LoVo (cell line): ENCODE measurements around the gene EEFSEC.

ENCODE experiments used
- DNase-seq: peaks from one replicate; pipeline ENCODE4 v3.0.0-alpha.2; 2016; ENCODE audit warnings: low spot score

The EEFSEC gene

GRCh38 chr3:128427872-128428822 lies 274.9 kb downstream of the EEFSEC start:
- DNase-seq = no peak

DNA sequence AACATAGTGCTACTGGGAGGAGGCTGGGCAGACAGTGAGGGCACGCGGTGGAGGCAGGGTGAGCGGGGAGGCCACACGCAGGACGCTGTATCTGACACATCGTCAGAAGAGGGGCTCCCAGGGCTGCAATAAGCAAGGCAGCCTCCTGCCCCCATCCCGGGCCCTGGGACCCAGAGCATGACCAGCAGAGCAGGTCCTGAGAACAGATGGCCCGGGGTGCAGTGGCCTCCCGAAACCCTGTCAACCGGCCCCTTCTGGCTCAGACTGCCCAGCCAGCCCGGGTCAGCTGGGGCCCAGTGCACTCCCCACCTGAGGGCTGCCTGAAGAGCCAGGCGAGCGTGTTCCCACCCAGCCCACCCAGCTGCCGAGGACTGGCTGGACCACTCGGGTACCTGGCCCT lies 276.0 kb downstream of the EEFSEC start:
- no peak for DNase-seq

DNA sequence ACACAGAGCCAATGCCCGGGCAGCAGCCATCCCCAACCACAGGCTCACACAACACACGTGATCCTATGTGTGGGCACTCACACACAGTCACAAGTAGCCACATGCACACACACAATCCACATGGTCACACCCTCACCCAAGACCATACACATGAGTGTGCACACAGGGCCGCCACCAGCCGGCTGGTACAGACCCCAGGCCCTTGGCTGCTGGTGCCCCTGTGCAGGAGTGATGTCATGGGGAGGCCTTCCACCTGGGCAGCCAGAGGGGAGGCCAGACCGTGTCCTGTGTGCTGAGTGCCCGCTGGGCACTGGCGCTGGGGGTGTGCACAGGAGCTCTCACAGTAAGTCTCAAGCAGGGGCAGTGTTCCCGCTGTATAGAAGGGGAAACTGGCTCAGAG lies 276.5 kb downstream of the EEFSEC start:
- DNase-seq = no peak

- DNase-seq = no peak
These were observed 277.0 kb downstream of the EEFSEC start for GRCh38 chr3:128430301-128430700.

- DNase-seq = no peak
These were observed 277.4 kb downstream of the EEFSEC start for GRCh38 chr3:128430731-128431130.

- DNase-seq = no peak
These were observed 278.6 kb downstream of the EEFSEC start for GRCh38 chr3:128431803-128432300.

GRCh38 chr3:128432301-128432970 lies 279.2 kb downstream of the EEFSEC start:
- no peak for DNase-seq

- no peak for DNase-seq
These were observed 279.9 kb downstream of the EEFSEC start for GRCh38 chr3:128432971-128433836.

DNA sequence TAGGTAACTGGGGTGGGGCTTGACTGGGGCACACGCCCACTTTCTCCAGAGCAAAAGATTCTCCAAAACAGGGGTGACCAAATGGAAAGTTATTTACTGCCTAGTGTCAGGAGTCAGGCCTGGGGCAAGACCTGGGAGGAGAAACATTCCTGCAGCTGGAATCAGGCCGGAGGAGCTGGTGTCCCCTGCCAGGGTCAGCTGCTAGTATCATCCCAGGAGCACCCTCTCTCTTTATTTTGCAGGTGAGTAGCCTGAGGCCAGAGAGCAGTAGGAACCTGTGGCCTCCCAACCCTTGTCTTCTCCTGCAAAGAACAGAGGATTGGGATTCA lies 280.5 kb downstream of the EEFSEC start:
- DNase-seq = peak; percentile 20

- no peak for DNase-seq
These were observed 281.2 kb downstream of the EEFSEC start for GRCh38 chr3:128434524-128434923.

DNA sequence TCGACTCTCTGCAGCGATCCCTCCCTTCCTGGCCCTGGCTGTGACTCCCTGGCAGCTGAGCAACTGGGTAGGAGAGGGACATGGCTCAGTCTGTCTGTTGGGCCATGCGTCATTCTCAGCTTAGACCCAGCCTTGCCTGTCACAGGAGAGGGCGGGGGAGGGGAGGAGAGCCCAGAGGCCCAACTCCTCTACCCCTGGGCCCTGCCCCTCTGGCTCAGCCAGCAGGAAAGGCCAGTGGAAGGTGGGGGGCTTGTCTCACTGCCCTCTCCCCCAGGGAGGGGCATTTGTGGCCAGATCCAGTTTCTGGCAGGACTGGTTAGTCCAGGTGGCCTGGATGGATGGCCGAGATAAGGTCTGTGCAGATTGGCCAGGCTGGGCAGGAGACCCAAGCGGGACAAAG lies 281.8 kb downstream of the EEFSEC start:
- no peak for DNase-seq

DNA sequence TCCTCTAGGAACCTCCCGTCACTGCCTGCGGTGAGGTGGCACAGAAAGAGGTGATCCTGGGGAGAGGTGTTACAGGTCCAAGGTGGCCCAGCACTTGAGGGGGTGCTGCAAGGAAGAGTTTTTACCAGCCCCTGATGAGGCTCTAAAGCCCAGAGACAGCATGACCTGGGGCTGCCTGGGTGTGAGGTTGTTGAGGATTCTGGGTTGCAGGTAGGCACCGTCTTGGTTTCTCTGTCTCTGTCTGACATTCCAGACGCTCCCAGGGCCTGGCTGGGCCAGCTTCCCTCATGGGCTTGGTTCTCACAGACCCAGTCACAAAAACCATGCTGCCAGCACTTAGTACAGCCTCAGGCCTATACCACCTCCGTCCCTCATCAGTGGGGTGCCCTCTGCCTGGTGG lies 282.3 kb downstream of the EEFSEC start:
- DNase-seq = no peak

DNA sequence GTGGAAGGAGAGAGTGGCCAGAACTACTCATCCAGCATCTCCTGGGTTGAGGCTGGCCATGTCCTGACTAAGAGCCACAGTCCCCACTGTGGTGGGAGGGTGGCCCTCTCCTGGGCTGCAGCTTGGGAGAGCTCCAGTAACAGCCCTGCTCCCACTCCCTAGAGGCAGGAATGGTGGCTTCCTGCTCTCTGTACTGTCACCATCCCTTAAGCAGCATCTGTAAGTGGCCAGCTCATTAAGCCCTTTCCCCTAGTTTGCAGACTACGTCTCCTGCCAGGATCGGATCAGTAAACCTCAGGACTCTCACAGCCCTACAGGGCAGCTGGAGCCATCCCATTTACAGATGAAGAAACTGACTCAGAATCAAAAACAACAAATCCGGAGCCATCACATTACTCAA lies 282.9 kb downstream of the EEFSEC start:
- DNase-seq = no peak

DNA sequence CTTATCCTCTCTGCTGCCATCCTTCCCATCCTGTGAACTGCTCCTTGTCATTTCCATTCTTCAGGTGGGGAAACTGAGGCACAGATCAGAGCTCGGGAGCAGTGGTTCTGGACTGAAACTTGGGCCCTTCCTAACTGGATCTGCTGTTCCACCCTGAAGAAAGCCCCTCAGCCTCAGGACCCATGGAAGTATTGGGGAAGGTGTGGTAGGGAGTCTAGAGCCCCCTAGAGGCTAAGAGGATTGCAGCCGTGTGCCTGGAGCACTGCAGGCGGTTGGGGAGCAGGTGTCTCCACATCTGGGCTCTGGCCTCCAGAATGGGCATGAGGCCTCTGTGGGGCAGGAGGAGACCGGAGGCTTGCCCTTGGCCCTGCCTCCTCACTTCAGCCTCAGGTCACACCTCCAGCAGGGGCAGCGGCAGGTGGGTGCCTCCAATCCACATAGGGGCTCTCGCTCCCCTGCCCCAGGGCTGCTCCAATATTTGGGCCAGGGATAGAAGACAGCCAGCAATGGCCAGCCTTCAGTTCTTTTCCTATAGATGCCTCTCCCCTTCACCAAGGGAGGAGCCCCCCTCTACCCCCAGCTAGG lies 285.3 kb downstream of the EEFSEC start:
- no peak for DNase-seq

DNA sequence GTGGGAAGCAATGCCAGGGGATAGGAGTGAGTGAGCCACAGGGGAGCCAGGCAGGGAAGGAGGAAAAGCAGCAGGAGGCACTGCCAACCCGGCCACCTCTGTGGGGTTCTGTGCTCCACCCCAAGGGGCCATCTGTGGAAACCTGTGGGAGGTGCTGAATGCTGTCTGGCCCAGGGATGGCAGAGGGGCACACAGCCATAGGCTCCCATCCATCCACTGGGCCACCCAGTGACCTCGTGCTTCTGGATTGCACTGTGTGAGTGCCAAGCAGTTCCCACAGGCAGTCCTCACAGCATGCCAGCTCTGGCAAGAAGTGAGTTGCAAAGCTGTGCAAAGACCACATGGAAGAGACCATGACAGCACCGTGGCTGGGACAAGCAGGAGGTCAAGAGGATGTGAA lies 285.9 kb downstream of the EEFSEC start:
- no peak for DNase-seq

DNA sequence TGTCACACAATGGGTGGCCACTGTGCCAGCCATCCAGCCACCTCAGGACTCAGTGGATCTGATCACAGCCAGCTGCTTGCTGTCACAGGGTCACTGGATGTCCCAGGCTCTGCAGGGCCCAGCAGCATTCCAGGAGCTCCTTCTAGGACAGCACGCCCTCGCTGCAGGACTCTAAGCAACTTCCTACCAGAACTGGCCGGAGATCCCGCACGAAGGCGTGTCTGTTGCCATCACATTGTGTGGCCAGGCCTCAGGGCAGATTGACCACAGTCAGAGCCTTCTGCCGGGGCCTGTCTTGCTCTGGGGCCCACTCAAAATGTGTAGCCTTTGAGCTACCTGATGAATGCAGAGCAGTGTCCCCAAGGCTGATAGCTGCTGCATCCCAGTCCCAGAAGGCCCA lies 288.8 kb downstream of the EEFSEC start:
- DNase-seq = no peak

GRCh38 chr3:128442949-128443348 lies 289.7 kb downstream of the EEFSEC start:
- DNase-seq = no peak

- DNase-seq = no peak
These were observed 290.5 kb downstream of the EEFSEC start for GRCh38 chr3:128443771-128444170.

- DNase-seq = no peak
These were observed 292.1 kb downstream of the EEFSEC start for GRCh38 chr3:128445357-128445756.

GRCh38 chr3:128446821-128447220 lies 293.5 kb downstream of the EEFSEC start:
- no peak for DNase-seq

DNA sequence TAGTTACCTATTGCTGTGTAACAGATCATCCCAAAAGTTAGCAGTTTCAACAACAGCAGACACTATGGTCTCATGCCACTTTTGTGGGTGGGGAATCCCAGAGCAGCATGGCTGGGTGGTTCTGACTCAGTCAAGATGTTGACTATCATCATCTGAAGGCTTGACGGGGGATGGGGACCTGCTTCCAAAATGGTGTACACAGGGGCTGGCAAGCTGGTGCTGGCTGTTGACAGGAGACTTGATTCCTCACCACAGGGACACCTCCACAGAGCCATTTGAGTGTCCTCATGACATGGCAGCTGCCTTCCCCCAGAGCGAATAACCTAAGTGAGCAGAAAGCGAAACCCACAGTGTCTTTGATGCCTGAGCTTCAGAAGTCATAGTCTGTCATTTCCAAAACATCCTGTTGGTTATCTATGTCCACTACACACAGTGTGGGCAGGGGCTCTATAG lies 294.3 kb downstream of the EEFSEC start:
- DNase-seq = no peak

- DNase-seq = no peak
These were observed 295.2 kb downstream of the EEFSEC start for GRCh38 chr3:128448491-128448890.
